HG02981 (cell line): Measurements from ENCODE around the gene DNAH12.
"Not testable (repeated sequence)": the region's sequence is repeated elsewhere in the genome, so short reads cannot be mapped to it uniquely, and the experiment has no call there.

Source experiments
- ATAC-seq: cut with Tn5 transposase; IDR thresholded peaks from one replicate; pipeline ENCODE4 v1.9.1; 2021; ENCODE audit warnings: mild to moderate bottlenecking, moderate library complexity; ENCODE audit not compliant: unreplicated experiment

DNAH12 gene

DNA sequence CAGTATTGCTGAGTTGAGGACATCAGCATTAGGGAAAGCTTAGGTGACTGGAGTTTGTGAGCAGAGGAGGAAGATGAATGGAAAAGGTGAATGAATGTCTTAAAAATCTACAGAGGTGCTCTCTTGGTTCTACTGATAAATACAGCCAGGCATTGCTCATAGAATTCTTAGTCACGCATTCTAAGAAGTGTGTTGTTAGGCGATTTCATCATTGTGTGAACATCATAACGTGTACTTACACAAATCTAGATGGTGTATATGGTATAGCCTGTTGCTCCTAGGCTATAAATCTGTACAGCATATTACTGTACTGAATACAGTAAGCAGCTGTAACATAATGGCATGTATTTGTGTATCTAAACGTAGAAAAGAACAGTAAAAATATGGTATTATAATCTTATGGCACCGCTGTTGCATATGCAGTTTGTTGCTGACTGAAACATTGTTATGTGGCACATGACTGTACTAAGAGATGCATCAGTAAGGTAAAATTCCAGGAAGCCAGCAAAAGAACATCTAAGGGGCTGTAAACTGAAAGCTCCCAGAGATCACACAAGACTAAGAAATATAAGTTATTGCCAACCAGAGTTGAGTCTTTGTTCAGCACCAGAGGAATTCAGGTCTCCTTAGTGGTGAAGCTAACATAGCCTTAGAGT lies 208.7 kb downstream of the DNAH12 start:
- ATAC-seq = no peak

DNA sequence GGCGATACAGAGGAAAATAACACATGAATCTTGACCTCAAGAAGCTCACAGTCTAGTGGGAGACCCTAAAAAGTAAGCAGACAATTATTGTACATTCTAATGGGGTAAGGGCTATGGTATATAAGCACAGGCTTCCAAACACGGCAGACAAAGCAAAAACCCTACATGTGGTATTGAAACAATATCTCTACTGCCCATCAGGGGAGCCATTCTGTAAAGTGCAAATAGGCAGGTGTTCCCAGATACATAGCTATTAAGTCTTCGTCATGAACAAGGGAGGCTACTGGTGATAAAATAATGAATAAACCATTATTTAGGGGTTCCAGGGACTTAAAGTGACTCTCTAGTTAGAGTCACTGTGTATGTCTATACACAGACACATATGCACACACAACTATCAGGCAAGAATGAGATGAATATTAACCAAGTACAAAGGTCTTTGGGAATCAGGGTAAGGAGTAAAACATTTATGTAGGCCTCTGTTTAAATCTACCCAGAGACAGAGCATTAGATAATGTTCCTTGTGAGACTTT lies 213.0 kb downstream of the DNAH12 start:
- ATAC-seq = no peak

DNA sequence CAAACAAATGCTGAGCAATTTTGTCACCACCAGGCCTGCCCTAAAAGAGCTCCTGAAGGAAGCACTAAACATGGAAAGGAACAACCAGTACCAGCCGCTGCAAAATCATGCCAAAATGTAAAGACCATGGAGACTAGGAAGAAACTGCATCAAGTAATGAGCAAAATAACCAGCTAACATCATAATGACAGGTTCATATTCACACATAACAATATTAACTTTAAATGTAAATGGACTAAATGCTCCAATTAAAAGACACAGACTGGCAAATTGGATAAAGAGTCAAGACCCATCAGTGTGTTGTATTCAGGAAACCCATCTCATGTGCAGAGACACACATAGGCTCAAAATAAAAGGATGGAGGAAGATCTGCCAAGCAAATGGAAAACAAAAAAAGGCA lies 217.6 kb downstream of the DNAH12 start:
- not testable (repeated sequence) for ATAC-seq

DNA sequence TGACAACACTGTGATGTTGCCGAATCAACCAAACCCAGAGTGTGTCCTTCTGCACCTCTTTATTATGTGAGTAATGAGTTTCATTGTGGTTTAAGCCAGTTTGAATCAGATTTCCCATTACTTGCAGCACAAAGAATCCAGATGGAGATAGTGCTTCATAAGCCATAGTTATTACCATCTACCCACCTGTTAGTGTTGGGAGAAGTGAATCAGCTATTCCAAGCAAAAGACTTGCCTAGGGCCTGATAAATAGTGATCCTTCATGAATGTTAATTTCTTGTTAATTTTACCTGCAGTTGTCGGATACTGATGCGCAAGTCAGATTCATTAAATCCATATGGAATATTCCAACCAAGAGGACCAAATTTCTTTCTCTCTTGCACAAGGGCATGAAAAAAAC lies 229.9 kb downstream of the DNAH12 start:
- ATAC-seq = no peak

DNA sequence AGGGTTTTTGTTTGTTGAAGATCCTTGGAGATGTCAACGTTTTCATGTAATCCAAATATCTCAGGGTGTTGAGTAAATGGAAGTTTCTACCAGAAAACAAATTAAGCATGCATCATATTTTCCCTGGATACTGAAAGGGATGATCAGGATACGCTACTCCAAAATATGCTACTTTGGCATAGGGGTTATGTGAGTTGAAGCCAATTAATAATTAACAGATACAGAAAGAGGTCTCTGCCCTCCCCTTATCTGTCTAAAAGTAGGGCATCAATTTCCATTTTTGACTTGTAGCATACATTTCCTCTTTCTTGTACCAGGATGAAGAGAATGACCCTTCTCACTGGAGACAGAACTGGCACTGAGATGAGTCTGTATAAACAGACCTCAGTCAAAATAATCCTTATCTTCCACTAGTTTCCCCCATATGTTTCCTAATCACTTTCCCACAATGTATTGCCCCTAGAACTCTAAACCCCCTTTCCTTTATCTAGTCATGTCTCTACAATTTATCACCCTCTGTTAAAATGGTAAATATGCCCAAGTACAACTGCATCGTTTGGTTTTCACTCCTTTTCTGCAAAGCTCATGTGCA lies 234.3 kb downstream of the DNAH12 start:
- no peak for ATAC-seq

DNA sequence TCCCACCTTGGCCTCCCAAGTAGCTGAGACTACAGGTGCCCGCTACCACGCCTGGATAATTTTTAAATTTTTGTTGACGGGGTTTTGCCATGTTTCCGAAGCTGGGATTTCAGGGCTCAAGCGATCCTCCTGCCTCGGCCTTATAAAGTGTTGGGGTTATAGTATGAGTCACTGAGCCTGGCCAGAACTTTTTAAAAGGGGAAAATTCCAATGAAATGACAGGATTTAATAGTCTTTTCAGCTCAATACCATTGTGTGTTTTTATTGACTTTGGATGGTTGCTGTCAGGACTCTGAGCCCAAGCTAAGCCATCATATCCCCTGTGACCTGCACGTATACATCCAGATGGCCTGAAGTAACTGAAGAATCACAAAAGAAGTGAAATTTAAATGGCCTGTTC lies 240.6 kb downstream of the DNAH12 start:
- not testable (repeated sequence) for ATAC-seq

DNA sequence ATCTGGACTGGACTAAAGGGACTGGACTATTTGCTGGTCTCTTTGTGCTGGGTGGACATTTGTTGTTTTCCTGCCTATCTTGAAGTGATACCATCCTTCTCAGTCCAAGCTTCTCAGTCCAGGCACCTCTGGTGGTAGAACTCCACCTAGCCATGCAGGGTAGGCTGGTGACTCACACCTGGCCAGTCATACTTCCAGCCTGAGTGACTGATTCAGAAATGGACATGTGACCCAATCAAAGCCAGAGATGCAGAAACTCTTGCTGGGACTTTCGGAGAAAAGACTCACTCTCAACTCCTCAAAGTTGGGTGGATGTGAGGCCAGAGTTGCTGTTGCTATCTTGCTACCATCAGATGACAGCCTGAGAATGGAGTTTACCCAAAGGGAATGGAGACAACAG lies 246.1 kb downstream of the DNAH12 start:
- no peak for ATAC-seq

DNA sequence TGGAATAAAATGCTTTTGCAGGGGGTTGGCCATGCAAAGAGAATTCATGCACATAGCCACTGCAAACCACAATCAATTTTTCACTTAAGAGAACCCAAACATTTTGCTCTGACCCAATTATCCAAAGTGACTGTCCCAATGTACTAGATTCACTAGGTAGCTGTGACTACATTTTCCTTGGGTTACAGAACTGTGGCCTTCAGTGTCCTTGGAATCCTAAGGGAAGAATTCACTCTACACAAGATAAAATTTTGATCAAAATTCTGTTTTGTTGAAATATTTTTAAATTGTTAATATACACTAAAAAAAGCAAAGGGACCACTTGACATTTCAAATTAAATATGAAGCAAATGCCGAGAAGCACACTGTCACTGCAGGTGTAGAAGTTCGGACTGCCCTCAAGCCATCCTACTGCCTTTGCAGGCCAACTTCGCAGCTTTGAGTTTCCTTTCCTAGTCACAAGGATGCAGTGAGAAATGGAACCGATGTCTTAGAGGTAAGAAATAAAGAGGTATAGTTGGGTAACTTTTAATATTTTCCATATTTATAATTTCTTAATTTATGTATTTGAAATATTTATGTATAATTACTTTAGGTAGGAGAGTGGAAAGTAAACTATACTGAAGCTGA lies 251.1 kb downstream of the DNAH12 start:
- no peak for ATAC-seq

DNA sequence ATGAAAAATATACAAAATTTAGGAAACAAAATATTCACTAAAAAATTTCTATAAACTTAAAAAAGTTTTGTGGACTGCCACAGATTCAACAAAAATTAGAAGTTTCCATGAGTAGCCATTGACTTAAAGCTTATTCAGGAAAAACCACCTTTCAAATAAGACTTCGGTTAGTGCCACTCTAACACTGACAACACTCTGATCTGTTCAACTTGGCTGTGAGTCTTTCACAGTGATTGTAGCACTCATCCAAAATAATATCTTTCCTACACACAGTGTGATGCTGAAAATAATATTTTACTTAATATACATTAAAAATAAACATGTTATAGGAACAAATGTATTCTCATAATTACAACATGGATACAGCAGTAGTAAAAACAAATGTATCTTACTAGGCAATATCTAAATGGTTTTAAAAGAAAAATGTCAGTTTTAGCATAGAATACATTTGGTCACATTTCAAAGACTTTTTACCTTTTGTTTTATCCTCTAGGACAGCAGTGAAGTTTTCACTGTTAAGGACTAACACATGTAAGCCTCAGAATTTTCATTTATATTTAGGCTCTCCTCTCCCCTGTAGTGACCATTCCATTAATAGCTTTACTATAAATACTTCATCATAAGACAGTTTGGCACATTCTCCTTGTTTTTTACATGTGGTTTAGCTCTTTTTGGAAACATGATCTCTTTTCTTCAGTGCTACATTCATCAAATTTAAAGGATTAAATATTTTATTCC lies 251.8 kb downstream of the DNAH12 start, which contains the start of gene ASB14:
Gene ASB14 (minus strand): TSS at position 527 of the 738 bp plus-strand sequence. CDS start 652 bp downstream, outside the sequence.
- no peak for ATAC-seq

DNA sequence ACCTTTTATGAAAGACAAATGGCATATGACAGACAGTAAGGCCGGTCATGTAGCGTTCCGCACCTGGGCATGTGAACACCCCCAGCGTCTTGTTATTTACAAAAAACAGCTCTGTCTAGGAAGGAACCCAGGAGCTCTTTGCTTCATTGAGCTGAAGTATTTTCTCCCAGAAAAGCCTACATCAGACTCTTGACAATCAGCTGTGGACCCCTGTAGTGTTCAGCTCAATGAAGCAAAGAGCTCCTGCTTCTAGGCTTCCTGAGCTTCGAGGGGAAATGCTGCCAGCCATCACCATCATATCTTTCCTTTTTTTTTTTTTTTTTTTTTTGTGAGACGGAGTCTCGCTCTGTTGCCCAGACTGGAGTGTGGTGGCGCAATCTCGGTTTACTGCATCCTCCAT lies 255.7 kb downstream of the DNAH12 start:
- no peak for ATAC-seq

DNA sequence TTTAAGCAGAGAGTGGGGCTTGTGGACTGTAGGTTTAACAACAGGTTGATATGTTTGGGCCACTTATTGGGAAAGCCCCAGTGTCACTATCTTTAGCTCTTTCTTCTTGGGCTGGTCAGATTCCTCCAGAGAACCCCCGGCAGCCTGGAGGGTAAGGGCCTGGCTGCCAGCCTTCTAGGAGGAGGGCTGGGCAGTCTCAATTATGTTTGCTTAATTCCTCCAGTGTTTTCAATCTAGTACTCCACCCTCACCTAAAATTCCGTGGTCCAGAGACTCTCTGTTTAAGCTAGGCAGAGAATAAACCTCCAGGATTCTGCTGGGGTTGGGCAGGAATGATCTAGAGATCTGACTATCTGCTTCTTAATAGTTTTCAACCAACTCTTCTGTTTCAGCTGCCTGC lies 256.9 kb downstream of the DNAH12 start:
- ATAC-seq = no peak

DNA sequence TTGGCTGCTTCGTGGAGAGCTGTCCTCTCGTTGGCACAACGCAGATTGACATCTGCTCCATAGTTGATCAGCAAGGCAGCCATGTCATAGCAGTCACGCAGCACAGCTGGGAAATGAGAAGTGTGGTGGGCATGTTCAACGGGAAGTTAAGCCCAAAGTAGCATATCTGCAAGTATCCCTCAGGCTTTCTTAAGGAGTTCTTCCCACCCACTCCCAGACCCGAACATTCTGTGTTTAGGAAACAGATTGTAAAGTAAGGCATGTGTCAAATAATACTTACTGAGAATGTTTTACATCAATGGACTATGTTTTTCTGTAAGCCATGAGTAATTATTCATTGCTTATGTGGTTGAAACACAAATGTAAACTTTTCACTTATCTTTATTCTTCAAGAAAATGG lies 260.8 kb downstream of the DNAH12 start:
- ATAC-seq = no peak

DNA sequence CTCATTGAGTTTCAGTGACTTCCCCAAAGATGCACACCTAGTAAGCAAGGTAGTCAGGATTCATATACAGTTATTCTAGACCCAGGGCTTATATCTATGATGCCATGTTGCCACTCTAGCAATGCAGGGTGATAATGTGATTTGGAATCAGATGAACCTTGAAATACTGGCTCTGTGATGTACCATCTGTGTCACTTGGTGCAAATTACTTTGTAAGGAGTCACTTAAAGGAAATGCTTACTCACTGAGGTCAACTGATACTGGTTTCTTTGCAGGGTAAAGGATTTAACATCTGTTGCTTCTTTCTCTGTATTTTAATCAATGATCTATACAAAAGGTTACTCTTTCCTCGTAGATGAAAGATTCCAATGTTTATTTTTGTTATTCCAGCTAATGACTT lies 262.4 kb downstream of the DNAH12 start:
- ATAC-seq = no peak

DNA sequence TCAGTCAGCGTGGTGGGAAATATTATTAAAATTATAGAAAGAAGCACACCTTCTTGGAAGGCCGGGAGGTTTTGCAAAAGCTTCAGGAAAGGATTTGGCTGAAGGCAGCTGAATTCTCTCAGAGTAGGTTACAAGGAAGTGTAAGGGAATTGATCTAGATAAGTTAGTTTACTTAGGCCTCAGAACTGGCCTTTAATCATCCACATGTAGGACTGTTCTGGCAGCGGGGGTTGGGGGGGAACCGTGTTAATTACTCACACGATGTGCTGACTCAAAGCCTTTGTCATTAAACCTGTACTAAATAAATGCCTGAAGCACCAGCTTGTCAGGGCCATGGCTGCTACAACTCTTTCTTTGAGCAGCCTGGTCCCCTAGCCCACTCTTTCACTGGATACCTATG lies 264.5 kb downstream of the DNAH12 start:
- ATAC-seq = no peak

DNA sequence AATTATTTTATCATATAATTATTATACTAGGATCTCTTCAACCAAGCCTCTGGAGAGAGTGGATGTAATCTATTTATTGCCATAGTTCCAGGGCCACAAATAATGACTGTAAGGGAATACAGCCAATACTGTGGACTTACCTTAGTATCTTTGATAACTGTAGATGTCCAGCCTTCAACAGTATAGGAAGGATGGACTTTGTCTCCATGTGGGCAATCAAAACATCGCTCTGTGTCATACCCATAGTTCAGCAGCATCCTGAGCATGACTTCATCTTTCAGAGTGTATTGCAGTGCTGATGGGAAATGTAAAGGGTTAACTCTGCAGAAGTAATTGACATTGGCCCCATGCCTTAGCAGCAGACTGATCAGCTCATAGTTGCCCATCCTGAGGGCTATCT lies 265.9 kb downstream of the DNAH12 start:
- ATAC-seq = no peak

DNA sequence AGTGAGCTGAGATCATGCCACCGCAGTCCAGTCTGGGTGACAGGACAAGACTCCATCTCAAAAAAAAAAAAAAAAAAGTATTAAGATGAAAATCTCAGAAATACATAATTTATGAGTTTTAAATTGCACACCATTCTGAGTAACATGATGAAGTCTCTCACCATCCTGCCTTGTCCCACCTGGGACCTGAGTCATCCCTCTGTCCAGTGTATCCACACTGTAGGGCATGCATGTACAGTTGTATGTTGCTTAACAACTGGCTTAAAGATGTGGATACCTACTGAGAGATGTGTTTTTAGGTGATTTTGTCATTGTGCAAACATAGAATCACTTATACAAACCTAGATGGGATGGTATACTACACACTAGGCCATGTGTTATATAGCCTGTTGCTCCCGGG lies 268.8 kb downstream of the DNAH12 start:
- ATAC-seq = no peak

DNA sequence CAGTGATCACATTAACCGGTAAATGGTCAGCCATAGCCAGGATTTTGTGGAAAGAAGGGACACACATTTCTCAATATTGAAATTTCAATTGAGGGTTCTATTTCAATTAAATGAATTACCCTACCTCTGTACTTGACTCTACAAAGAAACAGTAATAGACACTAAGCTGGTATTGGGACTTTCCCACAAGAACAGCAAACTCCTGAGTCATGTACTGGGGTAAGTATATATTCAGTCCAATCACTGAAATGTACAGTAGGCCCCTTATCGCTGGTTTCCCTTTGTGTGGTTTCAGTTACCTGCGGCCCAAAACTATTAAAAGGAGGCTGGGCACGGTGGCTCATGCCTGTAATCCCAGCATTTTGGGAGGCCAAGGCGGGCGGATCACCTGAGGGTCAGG lies 269.3 kb downstream of the DNAH12 start:
- ATAC-seq = no peak

DNA sequence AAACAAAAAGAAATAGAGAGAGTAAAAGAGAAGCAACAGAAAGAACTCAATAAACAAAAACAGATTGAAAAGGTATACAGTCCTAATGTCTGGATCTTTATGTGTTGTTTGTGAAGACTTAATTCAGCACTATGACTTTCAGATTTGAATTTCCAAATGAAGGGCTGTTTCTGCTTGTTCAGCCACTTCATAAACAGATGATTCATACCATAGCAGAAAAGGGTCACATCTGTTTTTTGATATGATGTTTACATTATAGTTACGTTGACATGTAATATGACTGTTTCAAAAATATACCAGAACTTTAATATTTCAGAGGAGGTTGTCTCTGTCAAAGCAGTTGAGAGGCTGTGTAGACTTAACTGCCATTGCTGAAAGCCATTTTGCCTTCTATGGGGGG lies 275.7 kb downstream of the DNAH12 start:
- ATAC-seq = no peak

DNA sequence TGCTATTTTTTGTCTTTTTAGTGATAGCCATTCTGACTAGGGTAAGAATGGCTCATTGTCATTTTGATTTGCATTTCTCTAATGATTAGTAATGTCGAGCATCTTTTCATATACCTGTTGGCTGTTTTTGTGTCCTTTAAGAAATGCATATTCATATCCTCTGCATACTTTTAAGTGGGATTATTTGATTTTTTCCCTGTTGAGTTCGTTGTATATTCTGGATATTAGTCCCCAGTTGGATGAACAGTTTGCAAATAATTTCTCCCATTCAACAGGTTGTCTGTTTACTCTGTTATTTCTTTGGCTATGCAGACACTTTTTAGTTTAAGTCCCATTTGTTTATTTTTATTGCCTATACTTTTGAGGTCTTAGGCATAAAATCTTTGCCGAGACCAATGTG lies 282.2 kb downstream of the DNAH12 start:
- no peak for ATAC-seq

DNA sequence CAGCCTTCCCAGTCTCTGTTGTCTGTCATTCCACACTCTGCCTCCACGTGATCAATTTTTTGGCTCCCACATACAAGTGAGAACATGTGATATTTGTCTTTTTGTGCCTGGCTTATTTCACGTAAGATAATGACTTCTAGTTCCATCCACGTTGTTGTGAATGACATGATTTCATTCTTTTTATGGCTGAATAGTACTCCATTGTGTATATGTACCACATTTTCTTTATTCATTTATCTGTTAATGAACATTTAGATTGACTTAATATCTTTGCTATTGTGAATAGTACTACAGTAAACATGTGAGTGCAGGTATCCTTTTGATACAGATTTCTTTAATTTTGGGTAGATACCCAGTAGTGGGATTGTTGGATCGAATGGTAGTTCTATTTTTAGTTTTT lies 283.0 kb downstream of the DNAH12 start:
- no peak for ATAC-seq

DNA sequence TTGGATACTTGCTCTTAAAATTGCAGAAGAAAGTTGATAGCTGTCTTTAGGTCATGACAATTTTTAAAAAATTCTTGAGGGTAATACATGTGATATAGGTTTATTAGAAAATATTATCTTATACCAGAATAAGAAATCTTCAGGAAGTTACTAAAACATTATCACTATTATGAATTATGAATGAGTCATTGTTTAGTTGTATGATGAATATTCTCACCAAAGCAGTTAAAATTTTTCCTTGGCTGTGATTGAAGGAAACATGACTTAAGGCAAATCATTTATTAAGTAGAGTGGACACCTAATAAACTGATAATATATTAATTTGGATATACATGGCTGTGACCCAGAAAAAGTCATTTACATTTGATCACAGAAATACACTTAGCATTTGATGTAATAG lies 286.5 kb downstream of the DNAH12 start:
- ATAC-seq = no peak

DNA sequence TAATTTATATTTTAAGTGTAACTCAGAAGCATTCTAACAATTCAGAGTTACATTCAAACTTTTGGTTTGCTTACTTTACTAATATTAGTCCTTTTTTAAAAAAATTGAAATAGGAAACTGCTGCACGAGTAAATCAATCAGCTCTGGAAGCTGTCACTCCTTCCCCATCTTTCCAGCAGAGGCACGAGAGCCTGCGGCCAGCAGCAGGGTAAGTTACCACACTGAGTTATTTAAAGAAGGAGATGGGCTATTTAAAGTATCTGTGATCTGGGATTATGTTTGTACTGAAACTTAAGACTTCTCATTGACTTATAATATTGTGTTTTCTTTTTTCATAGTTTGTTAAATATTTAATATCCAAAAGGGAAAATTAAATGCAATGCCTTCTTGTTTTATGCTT lies 287.3 kb downstream of the DNAH12 start:
- ATAC-seq = no peak
